GM19099 (cell line): ENCODE measurements around the gene ZNF532.

ENCODE experiments used
- POLR2A ChIP-seq: IDR thresholded peaks from 3 replicates; pipeline ENCODE4 v1.6.1; 2011; ENCODE audit warnings: low read depth; ENCODE audit not compliant: insufficient read length; ENCODE audit errors: extremely low read depth

Gene ZNF532

DNA sequence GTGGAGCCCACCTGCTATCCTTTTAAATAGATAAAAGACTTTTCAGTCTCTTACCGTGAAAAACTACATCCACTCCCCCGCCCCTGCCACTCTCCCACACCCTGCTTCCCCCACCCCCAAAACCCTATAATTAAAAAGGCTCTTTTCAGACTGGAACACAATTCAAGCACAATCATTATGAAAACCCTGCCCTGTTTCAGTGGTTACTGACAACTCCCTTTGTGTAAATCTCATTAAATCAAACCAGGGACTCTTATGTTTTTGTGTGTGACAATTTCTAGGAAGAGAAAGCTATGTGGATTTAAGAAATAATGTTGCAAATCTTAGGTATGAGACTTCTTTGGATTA lies 21.0 kb upstream of the ZNF532 start:
- TF ChIP-seq POLR2A = no peak

DNA sequence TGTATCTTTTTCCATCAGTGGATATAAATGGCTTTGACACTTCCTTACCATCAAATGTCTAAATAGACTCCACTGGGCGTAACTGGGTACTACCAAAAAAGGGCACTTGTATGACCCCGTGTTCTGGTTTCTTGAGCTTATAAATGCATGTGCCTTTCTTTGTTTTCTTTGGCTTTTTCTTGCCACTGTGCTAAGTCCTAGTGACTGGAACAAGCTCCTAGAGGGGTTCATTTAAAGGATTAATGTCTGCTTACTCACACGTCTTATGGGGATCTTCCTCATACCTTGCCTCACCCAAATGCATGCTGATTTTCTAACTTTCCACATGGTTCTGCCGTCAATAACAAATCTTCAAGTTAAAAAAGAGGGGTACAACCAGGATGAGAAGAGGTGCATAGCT lies 19.8 kb upstream of the ZNF532 start:
- TF ChIP-seq POLR2A = no peak

DNA sequence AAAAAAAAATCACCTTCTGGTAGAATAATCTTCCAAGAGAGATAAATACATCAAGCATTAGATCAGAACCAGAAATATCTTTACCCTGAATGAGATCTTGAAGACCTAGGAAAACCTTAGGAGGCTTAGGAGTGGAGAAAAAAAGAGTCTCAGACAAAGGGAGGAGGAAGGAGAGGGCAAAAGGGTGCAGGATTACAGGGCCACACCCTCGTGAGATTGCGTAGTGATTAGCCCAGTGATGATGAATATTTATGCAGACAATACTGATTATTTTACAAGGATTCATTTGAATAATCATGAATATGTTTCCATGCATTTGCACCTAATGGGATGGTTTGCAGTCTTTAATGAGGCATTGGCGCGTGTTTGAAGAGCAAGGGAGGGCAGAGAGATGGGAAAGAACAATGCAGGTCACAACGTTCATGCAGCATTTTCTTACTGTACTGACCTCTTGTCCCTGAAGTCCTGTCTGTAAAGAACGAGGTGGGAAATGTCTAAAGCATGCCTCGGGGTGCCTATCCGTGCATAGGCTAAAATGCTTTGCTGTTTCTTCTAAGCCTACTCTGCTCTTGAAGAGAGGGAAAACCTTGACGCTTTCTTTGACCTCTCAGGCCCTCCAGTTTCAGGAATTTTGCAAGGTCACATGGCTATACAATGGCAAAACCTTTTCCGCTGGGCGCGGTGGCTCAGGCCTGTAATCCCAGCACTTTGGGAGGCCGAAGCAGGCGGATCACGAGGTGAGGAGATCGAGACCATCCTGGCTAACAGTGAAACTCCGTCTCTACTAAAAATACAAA lies 18.6 kb upstream of the ZNF532 start:
- no peak for TF ChIP-seq POLR2A

- no peak for TF ChIP-seq POLR2A
These were observed 17.1 kb upstream of the ZNF532 start for GRCh38 chr18:58847383-58848071.

DNA sequence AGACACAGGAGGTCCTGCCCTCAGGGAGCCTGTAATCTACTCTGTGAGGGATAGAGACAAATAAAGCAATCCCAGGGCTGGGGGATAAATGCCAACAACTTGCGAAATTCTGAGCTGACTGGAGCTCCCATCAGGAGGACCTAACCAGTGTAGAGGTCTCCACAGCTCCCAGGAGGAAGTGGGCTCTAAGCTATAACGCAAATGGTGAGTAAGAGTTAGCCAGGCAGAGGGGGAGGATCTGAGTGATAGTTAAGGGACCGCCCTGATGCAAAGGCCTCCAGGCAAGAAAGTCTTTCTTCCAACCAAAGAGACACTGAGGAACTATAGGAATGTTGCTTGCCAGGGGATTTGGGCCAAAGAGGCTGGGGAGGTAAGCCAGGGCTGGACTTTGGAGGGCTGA lies 16.0 kb upstream of the ZNF532 start:
- no peak for TF ChIP-seq POLR2A

- TF ChIP-seq POLR2A = no peak
These were observed 13.7 kb upstream of the ZNF532 start for GRCh38 chr18:58850786-58851469.

GRCh38 chr18:58851856-58852255 lies 12.8 kb upstream of the ZNF532 start:
- TF ChIP-seq POLR2A = no peak

- no peak for TF ChIP-seq POLR2A
These were observed 12.0 kb upstream of the ZNF532 start for GRCh38 chr18:58852629-58853028.

- no peak for TF ChIP-seq POLR2A
These were observed 11.1 kb upstream of the ZNF532 start for GRCh38 chr18:58853561-58853960.

GRCh38 chr18:58856881-58857280 lies 7.8 kb upstream of the ZNF532 start:
- TF ChIP-seq POLR2A = no peak

GRCh38 chr18:58858591-58859468 lies 5.8 kb upstream of the ZNF532 start:
- no peak for TF ChIP-seq POLR2A

- TF ChIP-seq POLR2A = no peak
These were observed 4.8 kb upstream of the ZNF532 start for GRCh38 chr18:58859907-58860306.

- TF ChIP-seq POLR2A = no peak
These were observed 3.9 kb upstream of the ZNF532 start for GRCh38 chr18:58860747-58861231.

GRCh38 chr18:58861353-58861752 lies 3.3 kb upstream of the ZNF532 start:
- TF ChIP-seq POLR2A = no peak

- TF ChIP-seq POLR2A = no peak
These were observed 2.8 kb upstream of the ZNF532 start for GRCh38 chr18:58861861-58862301.

DNA sequence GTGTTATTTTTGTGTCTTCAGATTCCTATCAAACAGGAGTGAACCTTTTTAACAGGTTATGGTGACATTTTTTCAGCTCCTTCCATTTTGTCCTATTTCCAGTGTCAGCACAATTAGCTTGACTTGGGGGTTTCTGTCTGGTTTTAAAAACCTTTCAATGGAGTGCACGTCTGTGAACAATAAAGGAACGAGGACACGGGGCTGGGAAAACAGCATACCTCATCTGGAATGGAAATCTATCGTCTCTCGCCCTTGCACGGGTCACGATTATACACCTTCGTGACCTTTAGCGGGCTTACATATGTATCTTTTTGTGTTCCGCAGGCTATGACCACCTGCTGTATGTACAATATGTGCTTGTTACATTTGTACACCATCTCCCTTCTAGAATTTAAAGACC lies 2.3 kb upstream of the ZNF532 start:
- TF ChIP-seq POLR2A = no peak
